Liver (tissue), 3 donors: ENCODE measurements around the gene DPH5.

Source experiments
- CTCF ChIP-seq: fragments of 150-350 bp; IDR thresholded peaks from 2 replicates; pipeline ENCODE4 v1.5.1; 2017; ENCODE audit warnings: improper control_type of control experiment, low read depth, low read length; ENCODE audit not compliant: missing input control
- EGR1 ChIP-seq, 2 donors: IDR thresholded peaks; 2 replicates each; pipeline ENCODE4 v1.6.1; 2016 to 2018; ENCODE audit warnings: antibody characterized with exemption in 2 of 2, low read depth in 2 of 2
- GABPA ChIP-seq, 2 donors: IDR thresholded peaks in 1 of 2; conservative IDR thresholded peaks in 1 of 2; 2 replicates each; pipeline ENCODE4 v1.6.1; 2016; ENCODE audit warnings: antibody characterized with exemption in 2 of 2, mild to moderate bottlenecking in 1 of 2, moderate library complexity in 1 of 2
- MAX ChIP-seq: IDR thresholded peaks from 2 replicates; pipeline ENCODE4 v1.6.1; 2016; ENCODE audit warnings: antibody characterized with exemption
- RXRA ChIP-seq, 2 donors: IDR thresholded peaks; 2 replicates each; pipeline ENCODE4 v1.6.1; 2017 to 2018; ENCODE audit warnings: antibody characterized with exemption in 2 of 2, mild to moderate bottlenecking in 1 of 2
- TF ChIP-seq, protein P1 (sequence below): IDR thresholded peaks from 2 replicates; pipeline ENCODE4 v1.6.1; 2016; ENCODE audit warnings: antibody characterized with exemption, mild to moderate bottlenecking
- donor health status: healthy.
- donor health status: healthy.

- TF ChIP-seq EGR1 (IDR thresholded peaks at IDR 0.05; ENCODE audit: low read depth in 2 of 2), result peak; percentile 27 to 32
- TF ChIP-seq CTCF, result no peak
- TF ChIP-seq, protein P1, sequence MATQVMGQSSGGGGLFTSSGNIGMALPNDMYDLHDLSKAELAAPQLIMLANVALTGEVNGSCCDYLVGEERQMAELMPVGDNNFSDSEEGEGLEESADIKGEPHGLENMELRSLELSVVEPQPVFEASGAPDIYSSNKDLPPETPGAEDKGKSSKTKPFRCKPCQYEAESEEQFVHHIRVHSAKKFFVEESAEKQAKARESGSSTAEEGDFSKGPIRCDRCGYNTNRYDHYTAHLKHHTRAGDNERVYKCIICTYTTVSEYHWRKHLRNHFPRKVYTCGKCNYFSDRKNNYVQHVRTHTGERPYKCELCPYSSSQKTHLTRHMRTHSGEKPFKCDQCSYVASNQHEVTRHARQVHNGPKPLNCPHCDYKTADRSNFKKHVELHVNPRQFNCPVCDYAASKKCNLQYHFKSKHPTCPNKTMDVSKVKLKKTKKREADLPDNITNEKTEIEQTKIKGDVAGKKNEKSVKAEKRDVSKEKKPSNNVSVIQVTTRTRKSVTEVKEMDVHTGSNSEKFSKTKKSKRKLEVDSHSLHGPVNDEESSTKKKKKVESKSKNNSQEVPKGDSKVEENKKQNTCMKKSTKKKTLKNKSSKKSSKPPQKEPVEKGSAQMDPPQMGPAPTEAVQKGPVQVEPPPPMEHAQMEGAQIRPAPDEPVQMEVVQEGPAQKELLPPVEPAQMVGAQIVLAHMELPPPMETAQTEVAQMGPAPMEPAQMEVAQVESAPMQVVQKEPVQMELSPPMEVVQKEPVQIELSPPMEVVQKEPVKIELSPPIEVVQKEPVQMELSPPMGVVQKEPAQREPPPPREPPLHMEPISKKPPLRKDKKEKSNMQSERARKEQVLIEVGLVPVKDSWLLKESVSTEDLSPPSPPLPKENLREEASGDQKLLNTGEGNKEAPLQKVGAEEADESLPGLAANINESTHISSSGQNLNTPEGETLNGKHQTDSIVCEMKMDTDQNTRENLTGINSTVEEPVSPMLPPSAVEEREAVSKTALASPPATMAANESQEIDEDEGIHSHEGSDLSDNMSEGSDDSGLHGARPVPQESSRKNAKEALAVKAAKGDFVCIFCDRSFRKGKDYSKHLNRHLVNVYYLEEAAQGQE, result peak; percentile 35
- peak in 1 of 2 donors; percentile 43 for TF ChIP-seq GABPA (IDR thresholded peaks at IDR 0.05 in 1 of 2, conservative IDR thresholded peaks at IDR 0.05 in 1 of 2)
- peak; percentile 96 for TF ChIP-seq MAX
- peak; percentile 43 to 69 for TF ChIP-seq RXRA (IDR thresholded peaks at IDR 0.05)
Measured at GRCh38 chr1:101025657-101026429, at the start of gene DPH5.
